GM13976 (cell line): ENCODE measurements around the gene AFP.

ENCODE experiments used
- DNase-seq: peaks from one replicate; pipeline ENCODE4 v3.0.0; 2012; ENCODE audit warnings: low spot score
- CTCF ChIP-seq: IDR thresholded peaks from 2 replicates; pipeline ENCODE4 v1.5.1; 2012; ENCODE audit warnings: borderline replicate concordance, mild to moderate bottlenecking; ENCODE audit not compliant: insufficient read depth; ENCODE audit errors: extremely low read depth, missing control alignments, control extremely low read depth
- in situ Hi-C: fragments of 300-500 bp; cut with MboI; formaldehyde crosslinking; loops from one replicate; pipeline ENCODE4 v1.12.0; 2022; ENCODE audit warnings: low sequenced_read_pairs, mixed read lengths, inconsistent platforms; ENCODE audit not compliant: unreplicated experiment

Gene AFP

GRCh38 chr4:73407227-73407673 lies 28.8 kb upstream of the AFP start:
- TF ChIP-seq CTCF: no peak
- in situ Hi-C loops: no loop called here

GRCh38 chr4:73408181-73408867 lies 27.7 kb upstream of the AFP start:
- in situ Hi-C loops: no loop called here
- DNase-seq: no peak
- no peak for TF ChIP-seq CTCF

More at GRCh38 chr4:73407227-73407673, 28.8 kb upstream of the AFP start:
- no peak for DNase-seq

GRCh38 chr4:73409012-73409862 lies 26.8 kb upstream of the AFP start:
- in situ Hi-C loops: no loop called here

GRCh38 chr4:73409978-73410548 lies 26.0 kb upstream of the AFP start:
- no peak for DNase-seq
- in situ Hi-C loops: no loop called here
- TF ChIP-seq CTCF: no peak

More at GRCh38 chr4:73409012-73409862, 26.8 kb upstream of the AFP start:
- DNase-seq: no peak
- TF ChIP-seq CTCF: no peak

- no peak for DNase-seq
- no peak for TF ChIP-seq CTCF
- in situ Hi-C loops: no loop called here
Measured at GRCh38 chr4:73410916-73411730, 24.9 kb upstream of the AFP start.
